Measurements from ENCODE around the gene RNF6.

RNF6 gene

GRCh38 chr13:26225896-26226617, 3.9 kb upstream of the RNF6 start:
- no peak for DNase-seq (ENCODE audit: low spot score)

GRCh38 chr13:26222520-26223046, 469 bp upstream of the RNF6 start:
- no peak for DNase-seq (ENCODE audit: low spot score)

GRCh38 chr13:26221399-26221720, 754 bp downstream of the RNF6 start:
- DNase-seq (ENCODE audit: low spot score): peak; percentile 38

GRCh38 chr13:26220575-26220974, 1.5 kb downstream of the RNF6 start:
- peak; percentile 14 for DNase-seq (ENCODE audit: low spot score)

GRCh38 chr13:26219726-26220125, 2.4 kb downstream of the RNF6 start:
- DNase-seq (ENCODE audit: low spot score): no peak

GRCh38 chr13:26216042-26216441, 6.1 kb downstream of the RNF6 start:
- no peak for DNase-seq (ENCODE audit: low spot score)

GRCh38 chr13:26213982-26214381, 8.1 kb downstream of the RNF6 start:
- no peak for DNase-seq (ENCODE audit: low spot score)

GRCh38 chr13:26213345-26213744, 8.8 kb downstream of the RNF6 start:
- DNase-seq (ENCODE audit: low spot score): no peak

GRCh38 chr13:26208287-26208686, 13.8 kb downstream of the RNF6 start:
- DNase-seq (ENCODE audit: low spot score): no peak

GRCh38 chr13:26202365-26202972, 19.6 kb downstream of the RNF6 start:
- DNase-seq (ENCODE audit: low spot score): no peak

- no peak for DNase-seq (ENCODE audit: low spot score)
These were observed 21.3 kb downstream of the RNF6 start for GRCh38 chr13:26200811-26201210.

GRCh38 chr13:26198116-26198515, 24.0 kb downstream of the RNF6 start:
- no peak for DNase-seq (ENCODE audit: low spot score)

- DNase-seq (ENCODE audit: low spot score): no peak
These were observed 24.8 kb downstream of the RNF6 start for GRCh38 chr13:26197298-26197697.

- no peak for DNase-seq (ENCODE audit: low spot score)
These were observed 35.1 kb downstream of the RNF6 start for GRCh38 chr13:26186995-26187394.

- DNase-seq (ENCODE audit: low spot score): peak; percentile 51
These were observed 35.8 kb downstream of the RNF6 start for GRCh38 chr13:26186118-26186870.

GRCh38 chr13:26185720-26186117, 36.4 kb downstream of the RNF6 start:
- no peak for DNase-seq (ENCODE audit: low spot score)

- DNase-seq (ENCODE audit: low spot score): peak; percentile 35
These were observed 37.3 kb downstream of the RNF6 start for GRCh38 chr13:26184791-26185250.

GRCh38 chr13:26183416-26183815, 38.7 kb downstream of the RNF6 start:
- no peak for DNase-seq (ENCODE audit: low spot score)

- no peak for DNase-seq (ENCODE audit: low spot score)
These were observed 42.8 kb downstream of the RNF6 start for GRCh38 chr13:26179344-26179743.

- DNase-seq (ENCODE audit: low spot score): no peak
These were observed 53.3 kb downstream of the RNF6 start for GRCh38 chr13:26168835-26169234.

GRCh38 chr13:26168237-26168814, 53.8 kb downstream of the RNF6 start:
- no peak for DNase-seq (ENCODE audit: low spot score)

GRCh38 chr13:26163812-26164211, 58.3 kb downstream of the RNF6 start:
- no peak for DNase-seq (ENCODE audit: low spot score)

Data from COLO829 (cell line).